Peyer's patch (tissue), 4 donors: Measurements from ENCODE around the gene KCNAB3.

Experiments
- POLR2A ChIP-seq, 2 donors: fragments of 450-650 bp; IDR thresholded peaks; one replicate each; pipeline ENCODE4 v1.5.1; 2017; ENCODE audit warnings: antibody characterized with exemption in 2 of 2, mild to moderate bottlenecking in 2 of 2, moderate library complexity in 2 of 2
- TF ChIP-seq, protein P1 (sequence below), 6 experiments: fragments of 450-650 bp in 4 of 6; fragments of 200-600 bp in 2 of 6; sonication (generic) in 1 of 6; IDR thresholded peaks; one replicate each; pipeline ENCODE4 v1.5.1; 2017 to 2019; ENCODE audit warnings: antibody characterized with exemption in 6 of 6, mild to moderate bottlenecking in 3 of 6, moderate library complexity in 1 of 6

DNA sequence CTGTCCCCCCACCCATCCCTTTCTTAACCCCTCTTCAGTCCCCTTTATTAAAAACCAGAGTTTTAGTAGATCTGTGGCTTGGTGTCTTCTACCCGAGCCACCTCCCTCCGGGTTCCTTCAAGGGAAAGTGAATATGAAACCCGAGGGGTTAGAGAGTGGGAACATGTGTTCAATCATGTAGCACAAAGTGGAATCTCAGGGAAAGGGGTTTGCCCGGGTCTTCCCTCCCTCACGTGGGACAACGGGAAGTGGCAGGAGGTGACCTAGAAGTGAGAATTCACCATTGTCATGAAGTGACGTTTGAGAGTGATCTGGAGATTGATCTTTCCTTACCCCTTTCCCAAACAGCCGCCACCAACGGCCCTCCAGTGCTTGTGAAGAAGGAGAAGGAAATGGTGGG, 18.5 kb downstream of the KCNAB3 start:
- TF ChIP-seq, protein P1, sequence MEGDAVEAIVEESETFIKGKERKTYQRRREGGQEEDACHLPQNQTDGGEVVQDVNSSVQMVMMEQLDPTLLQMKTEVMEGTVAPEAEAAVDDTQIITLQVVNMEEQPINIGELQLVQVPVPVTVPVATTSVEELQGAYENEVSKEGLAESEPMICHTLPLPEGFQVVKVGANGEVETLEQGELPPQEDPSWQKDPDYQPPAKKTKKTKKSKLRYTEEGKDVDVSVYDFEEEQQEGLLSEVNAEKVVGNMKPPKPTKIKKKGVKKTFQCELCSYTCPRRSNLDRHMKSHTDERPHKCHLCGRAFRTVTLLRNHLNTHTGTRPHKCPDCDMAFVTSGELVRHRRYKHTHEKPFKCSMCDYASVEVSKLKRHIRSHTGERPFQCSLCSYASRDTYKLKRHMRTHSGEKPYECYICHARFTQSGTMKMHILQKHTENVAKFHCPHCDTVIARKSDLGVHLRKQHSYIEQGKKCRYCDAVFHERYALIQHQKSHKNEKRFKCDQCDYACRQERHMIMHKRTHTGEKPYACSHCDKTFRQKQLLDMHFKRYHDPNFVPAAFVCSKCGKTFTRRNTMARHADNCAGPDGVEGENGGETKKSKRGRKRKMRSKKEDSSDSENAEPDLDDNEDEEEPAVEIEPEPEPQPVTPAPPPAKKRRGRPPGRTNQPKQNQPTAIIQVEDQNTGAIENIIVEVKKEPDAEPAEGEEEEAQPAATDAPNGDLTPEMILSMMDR (IDR thresholded peaks at IDR 0.05) = no peak
- TF ChIP-seq POLR2A (IDR thresholded peaks at IDR 0.05) = no peak
